HG03095 (cell line): ENCODE data around the gene AKT3.
A peak's percentile ranks its signal among the peaks of the same experiment; 100 is the strongest.
"Not testable (repeated sequence)": the region's sequence is repeated elsewhere in the genome, so short reads cannot be mapped to it uniquely, and the experiment has no call there.

ENCODE experiments used
- ATAC-seq: cut with Tn5 transposase; IDR thresholded peaks from one replicate; pipeline ENCODE4 v1.9.1; 2021; ENCODE audit warnings: moderate library complexity; ENCODE audit not compliant: unreplicated experiment

Gene AKT3

DNA sequence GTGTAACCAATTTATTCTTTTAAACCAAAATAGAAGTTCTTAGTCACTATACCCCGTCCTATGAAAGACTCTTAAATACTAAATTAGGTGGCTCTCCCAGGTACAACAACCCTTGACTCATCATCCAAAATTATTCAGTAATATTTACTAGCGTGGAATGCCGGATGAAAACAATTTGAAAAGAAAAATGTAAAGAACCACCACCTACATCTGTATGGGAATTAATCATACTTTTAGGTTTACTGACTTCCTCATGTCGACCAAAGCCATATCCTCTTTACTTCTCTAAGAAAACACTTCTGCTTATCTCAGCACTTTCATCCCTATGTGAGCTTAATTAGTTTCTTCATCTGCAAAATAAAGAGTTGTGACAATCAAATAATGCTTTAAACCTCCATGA, 139.6 kb downstream of the AKT3 start:
- ATAC-seq, result no peak

DNA sequence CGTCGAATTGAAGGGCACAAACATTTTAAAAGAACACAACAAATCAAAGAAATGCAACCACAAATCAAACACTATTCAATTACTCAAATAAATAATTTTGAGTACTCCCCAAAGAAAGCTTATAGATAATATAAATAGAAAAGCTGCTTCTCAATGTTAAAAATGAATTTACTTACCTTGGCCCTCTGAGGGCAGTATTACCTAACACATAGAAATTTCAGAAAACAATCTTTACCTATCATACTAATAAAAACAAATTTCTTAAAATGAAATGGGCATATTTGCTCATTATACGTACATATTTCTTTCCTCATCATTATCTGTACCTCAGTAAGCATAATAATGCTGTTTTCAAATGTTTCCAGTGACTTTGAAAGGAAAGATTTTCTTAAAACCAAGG, 141.8 kb downstream of the AKT3 start:
- ATAC-seq, result no peak

DNA sequence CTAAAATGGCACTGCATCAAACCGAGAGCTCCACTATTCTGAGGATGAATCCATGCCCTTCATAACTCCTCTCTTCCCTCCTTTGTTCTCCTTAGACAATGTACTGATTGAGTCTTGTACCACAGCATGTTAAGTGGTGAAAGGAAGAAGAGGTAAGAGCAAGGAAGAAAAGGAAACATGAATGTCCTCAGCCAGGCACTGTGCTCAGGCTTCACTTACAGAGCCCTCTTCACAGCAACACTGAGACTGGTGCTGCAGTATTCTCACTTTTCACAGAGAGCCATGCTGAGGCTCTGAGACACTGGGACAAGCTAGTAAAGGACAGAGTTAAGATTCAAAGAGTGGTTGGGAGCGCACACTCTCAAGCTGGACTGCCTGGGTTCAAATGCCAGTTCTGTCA, 143.5 kb downstream of the AKT3 start:
- ATAC-seq, result no peak

DNA sequence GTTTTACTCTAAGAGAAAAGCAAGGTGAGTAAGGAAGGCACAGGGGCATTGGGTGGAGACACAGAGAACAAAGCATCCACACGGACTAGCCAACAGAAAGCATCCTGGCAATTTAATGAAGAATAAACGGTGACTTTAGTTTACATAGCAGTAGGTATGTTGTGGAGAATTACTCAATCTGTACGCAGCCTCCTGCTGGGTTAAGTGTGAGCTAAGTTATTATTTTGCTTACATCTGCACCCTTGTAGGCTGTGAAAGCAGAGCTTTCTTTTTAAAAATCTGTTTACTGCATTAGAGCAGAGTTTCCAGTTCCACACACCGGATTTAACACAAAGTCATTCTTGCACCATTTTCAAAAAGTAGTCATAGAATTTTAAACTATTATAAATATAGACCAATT, 144.5 kb downstream of the AKT3 start:
- no peak for ATAC-seq

DNA sequence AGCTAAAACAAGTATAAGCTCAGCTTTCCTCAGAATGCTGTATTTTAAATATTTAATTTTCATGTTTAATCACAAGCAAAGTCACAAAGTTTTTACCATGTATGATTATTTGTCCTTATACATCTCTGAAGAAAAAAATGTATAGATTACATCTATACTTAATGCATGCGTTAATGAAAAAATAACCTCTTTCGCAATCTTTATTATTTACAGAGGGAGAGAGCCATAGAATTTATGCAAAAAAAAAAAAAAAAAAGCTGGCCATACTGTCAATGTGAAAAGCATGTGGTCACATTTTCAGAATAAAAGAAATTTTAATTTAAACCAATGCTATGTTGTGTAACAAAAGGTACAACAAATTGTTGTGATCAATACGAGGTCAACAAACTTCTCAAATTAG, 148.2 kb downstream of the AKT3 start:
- no peak for ATAC-seq

DNA sequence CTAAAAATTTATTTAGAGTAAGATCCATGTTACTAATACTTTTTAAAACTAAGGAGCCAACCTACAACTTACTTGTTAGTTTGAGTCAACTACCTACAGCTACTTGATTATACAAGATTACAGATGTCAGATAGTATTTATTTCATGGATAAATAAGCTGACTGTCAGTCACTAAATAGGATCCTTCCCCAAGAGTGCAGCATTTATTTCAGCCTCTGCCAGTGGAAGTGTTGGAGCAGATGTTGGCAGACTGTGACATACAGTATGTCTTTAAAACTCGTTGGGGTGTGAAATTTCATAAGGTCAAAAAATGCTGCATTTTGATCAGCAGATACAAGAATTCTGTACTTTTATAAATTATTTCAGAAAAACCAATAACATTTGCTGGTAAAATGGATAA, 156.2 kb downstream of the AKT3 start:
- ATAC-seq, result no peak

DNA sequence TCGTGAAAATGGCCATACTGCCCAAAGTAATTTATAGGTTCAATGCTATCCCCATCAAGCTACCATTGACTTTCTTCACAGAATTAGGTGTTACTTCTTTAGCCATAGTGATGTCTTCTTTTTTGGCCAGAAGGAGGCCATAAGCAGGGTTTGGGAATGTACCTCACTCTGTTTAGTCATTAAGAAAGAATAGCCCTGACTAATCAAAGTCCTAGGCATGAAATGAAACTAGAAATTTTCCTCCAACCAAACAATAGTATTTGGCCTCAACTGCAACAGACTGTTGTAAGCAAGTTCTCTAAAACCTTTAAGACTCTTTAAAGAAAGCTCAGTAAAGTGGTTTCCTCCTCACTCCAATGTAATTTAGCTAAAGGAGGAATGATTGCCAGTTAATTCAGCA, 163.9 kb downstream of the AKT3 start:
- no peak for ATAC-seq

DNA sequence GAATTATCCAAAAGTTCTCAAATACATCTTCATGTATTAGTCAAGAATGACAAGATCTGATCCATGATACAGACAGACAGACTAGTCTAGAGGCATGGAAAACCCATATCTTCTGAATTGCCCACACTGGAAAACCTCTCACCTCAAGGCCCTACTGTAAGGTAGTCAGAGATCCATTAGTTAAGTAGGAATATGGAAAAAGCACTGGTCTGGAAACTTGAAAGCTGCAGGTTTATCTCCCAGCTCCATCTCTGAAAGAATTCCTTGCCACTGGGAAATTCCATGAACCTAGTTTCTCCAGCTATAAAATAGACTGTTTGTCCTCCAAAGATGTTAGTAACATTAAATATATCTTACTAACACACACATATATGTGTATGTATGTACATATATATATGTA, 169.2 kb downstream of the AKT3 start:
- no peak for ATAC-seq

DNA sequence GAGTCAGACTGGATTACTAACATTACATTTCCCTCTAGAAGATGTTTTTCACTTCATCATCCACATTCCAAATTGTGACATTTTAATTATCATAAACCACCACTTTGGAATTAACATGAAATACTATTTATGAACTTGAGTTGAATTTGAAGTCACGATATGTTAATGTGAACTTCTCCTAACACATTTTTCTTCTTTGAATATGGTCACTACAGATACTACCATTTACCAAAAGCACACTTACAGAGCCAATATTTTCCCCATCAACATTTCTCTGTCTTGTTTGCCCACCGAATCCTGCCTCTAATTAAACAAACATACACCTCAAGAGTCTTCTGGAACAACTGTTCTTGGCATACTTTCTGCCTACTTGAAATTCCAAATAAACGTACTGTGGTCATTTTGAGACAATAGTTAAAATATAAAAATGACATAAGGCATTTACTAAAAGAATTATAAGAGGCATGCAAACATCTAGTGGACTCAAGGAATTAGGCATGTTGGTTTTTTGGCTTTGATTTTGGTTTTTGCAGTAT, 177.4 kb downstream of the AKT3 start:
- no peak for ATAC-seq

DNA sequence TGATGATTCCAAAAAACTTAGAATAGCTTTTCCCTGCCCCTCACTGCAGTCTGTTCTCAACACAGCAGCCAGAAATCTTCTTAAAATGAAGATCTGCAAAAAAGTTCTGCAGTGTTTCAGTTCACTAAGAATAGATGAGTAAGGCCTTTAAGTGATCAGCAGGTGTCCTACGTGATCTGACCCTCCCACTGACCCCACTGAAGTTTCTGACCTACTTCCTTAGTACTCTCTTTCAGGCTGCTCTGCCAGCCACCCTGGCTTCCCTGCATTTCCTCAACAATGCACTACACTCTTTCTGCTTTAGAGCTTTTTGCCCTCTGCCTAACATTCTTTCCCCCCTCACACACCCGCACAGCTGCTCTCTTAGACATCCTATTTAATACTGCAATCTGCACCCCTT, 182.5 kb downstream of the AKT3 start:
- peak; percentile 71 for ATAC-seq

DNA sequence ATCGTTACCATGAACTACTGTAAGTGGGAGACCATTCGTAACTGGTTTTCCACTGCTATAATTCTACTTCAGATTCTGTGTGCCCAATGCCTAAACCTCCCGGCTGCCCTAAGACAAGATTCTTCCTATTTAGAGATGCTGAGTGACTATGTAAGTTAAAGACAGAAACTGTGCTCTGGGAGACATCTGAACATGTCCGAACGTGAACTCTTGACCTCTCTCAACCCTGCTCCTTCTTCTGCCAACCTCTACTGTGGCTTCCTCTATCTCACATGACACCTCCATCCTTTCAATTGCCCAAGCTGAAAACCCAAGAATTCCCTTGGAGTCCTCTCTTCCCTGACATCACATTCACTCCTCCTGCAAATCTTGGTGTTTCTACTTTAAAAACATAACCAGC, 182.9 kb downstream of the AKT3 start:
- ATAC-seq, result no peak

DNA sequence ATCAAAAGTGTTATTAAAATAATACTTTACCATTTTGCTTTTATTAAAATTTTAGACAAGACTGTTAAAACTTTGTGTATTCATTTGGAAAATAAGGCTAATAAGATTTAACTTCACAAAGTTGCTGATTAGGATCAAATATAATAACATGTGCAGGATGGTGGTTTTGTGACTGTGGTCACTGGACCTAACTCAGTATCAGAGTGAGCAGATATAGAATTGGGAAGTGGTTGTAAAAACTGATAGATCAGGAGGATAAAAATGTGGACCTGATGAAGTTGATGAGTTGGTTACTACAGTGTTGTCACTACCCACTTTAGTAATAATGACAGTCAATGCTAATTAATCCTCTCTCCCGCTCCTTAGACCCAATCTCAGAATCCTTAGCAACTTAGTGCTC, 186.4 kb downstream of the AKT3 start:
- no peak for ATAC-seq

DNA sequence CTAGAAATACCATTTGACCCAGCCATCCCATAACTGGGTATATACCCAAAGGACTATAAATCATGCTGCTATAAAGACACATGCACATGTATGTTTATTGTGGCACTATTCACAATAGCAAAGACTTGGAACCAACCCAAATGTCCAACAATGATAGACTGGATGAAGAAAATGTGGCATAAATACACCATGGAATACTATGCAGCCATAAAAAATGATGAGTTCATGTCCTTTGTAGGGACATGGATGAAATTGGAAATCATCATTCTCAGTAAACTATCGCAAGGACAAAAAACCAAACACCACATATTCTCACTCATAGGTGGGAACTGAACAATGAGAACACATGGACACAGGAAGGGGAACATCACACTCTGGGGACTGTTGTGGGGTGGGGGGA, 187.9 kb downstream of the AKT3 start:
- not testable (repeated sequence) for ATAC-seq

DNA sequence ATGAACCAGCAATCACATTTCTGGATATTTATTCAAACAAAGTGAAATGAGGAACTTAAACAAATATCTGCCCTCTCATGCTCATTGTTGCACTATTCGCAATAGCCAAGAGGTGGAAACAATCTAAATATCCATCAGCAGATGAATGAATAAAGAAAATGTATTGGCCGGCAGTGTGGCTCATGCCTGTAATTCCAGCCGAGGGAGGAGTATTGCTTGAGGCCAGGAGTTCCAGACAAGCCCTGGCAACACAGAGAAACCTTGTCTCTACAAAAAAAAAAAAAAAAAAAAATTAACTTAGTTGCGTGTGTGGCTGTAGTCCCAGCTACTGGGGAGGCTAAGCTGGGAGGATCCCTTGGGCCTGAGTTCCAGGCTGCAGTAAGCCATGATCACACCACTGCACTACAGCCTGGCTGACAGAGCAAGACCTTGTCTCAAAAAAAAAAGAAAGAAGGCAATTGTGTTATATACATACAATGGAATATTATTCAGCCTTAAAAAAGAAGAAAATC, 191.4 kb downstream of the AKT3 start:
- ATAC-seq, result no peak

DNA sequence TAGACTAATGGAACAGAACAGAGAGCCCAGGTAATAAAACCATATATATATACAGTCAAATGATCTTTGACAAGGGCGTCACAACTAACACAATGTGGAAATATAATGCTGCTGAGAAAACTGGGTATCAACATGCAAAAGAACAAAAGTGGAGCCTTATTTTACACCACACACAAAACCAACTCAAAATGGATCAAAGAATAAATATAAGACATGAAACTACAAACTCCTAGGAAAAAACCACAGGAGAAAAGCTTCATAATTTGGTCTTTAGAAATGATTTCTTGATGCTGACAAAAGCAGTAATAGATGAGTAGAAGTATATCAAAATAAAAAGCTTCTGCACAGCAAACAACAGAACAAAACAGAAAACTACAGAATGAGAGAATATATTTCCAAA, 192.2 kb downstream of the AKT3 start:
- no peak for ATAC-seq

DNA sequence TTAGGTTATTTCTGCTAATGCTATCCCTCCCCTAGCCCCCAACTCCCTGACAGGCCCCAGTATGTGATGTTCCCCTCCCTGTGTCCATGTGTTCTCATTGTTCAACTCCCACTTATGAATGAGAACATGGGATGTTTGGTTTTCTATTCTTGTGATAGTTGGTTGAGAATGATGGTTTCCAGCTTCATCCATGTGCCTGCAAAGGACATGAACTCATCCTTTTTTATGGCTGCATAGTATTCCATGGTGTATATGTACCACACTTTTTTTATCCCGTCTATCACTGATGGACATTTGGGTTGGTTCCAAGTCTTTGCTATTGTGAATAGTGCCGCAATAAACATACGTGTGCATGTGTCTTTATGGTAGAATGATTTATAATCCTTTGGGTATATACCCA, 200.5 kb downstream of the AKT3 start:
- not testable (repeated sequence) for ATAC-seq

DNA sequence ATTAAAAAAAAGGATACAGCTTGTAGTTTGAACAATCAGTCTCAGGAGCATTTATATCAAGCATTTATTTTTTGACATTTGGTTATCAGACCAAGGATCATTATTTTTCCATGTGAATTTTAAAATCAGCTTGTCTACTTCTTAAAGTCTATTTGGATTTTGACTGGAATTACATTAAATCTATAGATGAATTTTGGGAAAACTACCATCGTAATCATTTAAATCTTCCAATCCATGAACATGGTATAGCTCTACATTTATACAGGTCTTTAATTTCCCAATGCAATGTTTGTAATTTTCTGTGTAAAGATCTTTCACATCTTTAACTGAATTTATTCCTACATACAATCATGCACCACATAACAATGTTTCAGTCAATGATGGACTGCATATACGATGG, 203.2 kb downstream of the AKT3 start:
- no peak for ATAC-seq

DNA sequence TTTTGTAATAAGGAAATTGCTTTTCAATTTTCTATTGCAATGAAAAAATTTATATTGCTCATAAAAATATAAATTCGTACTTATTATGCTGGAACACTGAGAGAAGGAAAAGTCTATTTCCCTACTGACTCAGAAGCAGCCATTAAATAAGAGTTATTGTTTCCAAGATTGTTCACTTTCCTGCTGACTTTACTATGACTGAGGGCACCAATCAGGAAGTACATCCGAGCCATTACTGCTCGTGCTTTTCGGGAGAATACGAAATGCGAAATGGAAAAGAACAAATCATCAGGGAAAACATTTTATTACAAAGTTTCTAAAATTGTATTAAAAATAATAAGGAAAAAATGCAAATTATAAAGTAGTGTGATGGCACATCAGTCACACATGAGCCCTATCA, 204.8 kb downstream of the AKT3 start:
- no peak for ATAC-seq

DNA sequence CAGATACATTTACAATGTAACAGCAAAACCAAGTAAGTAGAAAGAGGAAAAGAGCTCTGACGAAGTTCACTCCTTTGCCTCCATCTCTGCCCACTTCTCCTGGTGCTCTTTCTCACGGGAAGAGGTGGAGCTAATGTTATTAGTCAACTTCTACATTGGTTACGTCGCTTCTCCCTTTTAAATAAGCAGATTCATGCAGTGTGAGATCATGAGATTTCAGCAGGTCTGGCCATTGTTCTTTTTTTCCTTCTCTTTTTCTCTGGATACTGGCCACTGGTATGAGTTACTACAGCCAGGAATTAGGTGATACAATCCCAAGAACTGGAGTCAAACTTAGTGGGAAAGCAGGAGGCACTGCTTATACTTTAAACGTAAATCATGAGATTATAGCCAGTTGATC, 207.1 kb downstream of the AKT3 start:
- no peak for ATAC-seq

DNA sequence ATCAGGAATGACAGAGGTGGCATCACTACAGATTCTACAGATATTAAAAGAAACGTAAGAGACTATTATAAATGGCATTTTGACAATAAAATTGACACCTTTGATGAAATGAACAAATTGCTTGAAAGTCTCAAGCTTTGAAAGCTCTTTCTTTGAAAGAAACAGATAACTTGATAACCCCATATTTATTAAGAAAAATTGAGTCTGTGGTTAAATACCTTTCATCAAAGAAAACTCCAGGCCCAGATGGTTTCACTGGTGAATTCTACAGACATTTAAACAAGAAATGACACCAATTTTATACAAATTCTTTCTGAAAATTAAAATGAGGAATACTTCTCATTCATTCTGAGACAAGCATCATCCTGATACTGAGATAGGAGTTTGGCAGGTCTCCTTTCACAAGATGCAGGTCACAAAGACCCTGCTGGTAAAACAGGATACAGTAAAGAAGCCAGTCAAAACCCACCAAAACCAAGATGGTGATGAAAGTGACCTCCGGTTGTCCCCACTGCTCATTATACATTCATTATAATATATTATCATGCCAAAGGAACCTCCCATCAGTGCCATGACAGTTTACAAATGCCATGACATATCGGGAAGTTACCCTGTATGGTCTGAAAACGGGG, 210.9 kb downstream of the AKT3 start:
- ATAC-seq, result no peak

DNA sequence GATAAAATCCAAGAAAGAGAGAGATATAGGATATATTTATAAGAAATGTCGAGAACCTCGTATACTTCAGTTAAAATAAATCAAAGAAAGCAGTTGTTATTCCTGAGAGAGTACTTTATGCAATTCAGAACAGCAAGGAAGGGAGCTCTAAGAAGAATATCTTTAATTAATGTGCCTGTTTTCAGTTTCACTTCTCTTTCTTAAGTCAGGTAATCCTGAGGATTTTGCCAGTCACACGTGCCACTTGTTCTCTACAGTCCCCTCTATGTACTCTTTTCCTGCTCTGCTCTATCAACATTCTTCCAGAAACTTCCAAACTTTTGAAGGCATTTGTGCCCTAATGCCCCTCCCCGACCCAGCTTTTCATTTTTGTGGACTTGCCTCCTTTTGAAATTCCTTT, 211.9 kb downstream of the AKT3 start:
- ATAC-seq, result no peak

DNA sequence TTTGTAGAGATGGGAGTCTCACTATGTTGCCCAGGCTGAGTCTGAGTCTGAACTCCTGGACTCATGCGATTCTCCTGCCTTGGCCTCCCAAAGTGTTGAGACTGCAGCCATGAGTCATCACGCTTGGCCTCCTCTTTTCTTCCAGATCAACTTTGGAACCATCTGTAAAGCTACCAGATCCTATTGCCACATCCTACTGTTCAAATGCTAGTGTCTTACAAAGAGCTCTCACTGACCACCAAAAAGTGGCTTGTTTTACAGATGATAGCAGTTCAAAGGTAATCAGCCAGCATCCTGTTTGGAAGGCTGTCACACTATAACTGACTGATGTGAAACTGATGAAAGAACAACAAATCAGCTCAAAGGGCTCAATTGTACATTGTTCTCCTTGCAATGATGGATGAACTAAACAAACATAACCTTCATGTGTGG, 221.6 kb downstream of the AKT3 start:
- no peak for ATAC-seq

DNA sequence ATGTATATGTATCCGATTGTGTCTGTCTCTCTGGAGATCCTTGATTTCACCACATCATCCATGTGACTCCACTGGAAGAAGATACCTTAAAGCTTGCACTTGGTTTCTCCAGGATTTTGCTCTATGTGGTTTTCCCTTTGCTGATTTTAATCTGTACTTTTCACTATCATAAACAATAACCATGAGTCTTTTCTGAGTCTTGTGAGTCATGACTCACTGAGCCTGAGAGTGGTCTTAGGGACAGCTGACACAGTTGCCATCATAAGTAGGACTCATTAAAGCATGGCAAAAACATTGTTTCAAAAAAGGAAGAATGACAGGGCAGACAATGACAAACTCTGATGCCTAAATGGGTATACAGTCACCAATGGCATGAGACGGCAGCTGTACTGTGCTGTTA, 226.2 kb downstream of the AKT3 start:
- no peak for ATAC-seq
